HG02623 (cell line): ENCODE data around the gene CELF5.
"Not testable (repeated sequence)": the region's sequence is repeated elsewhere in the genome, so short reads cannot be mapped to it uniquely, and the experiment has no call there.

Source experiments
- ATAC-seq: cut with Tn5 transposase; IDR thresholded peaks from one replicate; pipeline ENCODE4 v1.9.1; 2021; ENCODE audit warnings: moderate library complexity; ENCODE audit not compliant: unreplicated experiment

The CELF5 gene

GRCh38 chr19:3189702-3190469, 34.6 kb upstream of the CELF5 start:
- ATAC-seq = no peak

GRCh38 chr19:3190470-3190770, 34.0 kb upstream of the CELF5 start:
- no peak for ATAC-seq

DNA sequence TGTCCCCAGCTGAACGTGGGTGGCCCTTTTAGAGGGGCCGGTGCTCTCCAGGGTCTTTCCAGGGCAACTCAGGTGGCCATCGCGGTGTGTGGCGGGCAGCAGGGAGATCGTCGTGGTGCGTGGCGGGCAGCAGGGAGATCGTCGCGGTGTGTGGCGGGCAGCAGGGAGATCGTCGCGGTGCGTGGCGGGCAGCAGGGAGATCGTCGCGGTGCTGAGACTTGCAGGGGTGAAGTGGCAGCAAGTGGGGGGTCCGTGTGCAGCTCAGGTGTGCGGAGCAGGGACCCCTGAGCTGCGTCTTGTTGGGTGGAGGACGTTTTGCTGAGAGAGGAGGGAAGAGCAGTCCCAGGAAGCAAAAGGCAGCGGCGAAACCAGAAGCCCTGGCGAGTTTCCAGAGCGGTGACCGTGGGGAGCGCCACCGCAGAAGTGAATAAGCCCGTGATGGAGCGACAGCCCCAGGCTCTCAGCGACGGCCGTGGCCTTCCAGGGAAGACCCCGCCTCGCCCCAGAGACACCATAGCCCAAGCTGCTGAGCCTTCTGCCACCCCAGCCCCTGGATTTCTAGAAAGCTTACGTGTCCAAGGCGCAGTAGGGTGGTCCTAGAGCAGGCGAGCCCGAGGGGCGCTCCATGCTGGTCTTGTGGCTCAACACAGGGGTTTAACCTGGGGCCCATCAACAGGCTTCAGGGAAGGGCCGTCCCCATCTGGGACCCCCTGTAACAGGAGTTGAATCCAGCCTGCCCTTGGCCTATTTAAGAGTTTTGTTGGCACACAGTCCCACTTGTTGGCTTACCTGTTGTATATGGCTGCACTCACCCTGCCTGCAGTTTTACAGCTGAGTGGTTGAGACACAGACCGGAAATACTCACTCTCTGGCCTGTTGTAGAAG, 33.3 kb upstream of the CELF5 start:
- ATAC-seq = no peak

DNA sequence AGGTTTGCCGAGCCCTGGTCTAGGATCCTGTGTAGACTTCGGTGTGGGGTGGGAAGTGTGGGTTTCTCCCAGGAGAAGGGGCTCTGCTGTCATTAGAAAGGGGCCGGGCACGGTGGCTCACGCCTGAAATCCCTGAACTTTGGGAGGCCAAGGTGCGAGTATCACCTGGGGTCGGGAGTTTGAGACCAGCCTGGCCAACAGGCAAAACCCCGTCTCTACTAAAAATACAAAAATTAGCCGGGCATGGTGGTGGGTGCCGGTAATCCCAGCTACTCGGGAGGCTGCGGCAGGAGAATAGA, 32.7 kb upstream of the CELF5 start:
- not testable (repeated sequence) for ATAC-seq

DNA sequence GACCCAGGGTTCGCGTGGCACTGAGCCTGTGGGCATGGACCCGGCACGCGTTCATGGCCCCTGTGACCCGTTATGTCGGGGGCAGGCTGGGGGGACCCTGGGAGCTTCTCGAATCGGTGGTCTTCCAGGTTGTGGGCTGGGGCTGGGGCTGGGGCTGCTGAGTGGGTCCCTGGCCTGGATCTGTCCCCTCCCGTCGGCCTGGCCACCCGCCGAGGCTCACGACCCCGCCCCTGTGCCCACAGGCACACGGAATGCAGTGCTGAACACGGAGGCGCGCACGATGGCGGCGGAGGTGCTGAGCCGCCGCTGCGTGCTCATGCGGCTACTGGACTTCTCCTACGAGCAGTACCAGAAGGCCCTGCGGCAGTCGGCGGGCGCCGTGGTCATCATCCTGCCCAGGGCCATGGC, 32.2 kb upstream of the CELF5 start:
- no peak for ATAC-seq

GRCh38 chr19:3192684-3193083, 31.8 kb upstream of the CELF5 start:
- ATAC-seq = no peak

DNA sequence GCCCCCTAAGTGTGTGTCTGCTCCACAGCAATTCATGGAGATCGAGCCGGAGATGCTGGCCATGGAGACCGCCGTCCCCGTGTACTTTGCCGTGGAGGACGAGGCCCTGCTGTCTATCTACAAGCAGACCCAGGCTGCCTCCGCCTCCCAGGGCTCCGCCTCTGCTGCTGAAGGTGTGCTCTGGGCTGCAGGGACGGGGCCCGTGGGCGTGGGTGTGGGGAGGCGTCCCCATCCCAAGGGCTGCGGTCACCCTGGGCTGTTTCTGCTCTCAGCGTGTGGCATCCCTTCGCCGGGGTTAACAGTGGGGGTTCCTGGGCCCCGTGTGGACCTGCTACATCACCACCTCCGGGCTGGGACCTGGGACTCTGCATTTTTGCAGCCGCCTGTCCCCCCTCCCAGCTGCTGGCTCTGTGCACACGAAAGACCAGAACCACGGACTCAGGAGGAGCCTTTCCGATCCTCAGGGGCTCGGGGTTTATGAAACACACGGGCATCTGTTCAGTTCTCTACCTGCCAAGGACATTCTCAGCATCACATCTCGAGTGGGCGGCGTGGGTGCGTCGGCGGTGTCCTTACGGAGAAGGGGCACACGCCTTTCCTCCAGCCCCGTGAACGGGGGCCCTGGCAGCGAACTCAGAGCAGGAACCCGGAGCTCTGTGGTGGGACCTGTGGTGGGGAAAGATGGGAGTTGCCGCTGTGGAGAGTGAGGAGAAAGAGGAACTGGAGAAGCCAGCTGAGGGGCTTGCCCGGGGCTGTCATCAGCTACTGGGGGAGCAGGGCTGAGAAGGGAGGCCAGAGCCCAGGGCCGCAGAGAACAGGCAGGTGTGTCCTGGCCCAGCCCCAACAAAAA, 31.0 kb upstream of the CELF5 start:
- ATAC-seq = no peak

GRCh38 chr19:3194106-3195087, 30.1 kb upstream of the CELF5 start:
- no peak for ATAC-seq

DNA sequence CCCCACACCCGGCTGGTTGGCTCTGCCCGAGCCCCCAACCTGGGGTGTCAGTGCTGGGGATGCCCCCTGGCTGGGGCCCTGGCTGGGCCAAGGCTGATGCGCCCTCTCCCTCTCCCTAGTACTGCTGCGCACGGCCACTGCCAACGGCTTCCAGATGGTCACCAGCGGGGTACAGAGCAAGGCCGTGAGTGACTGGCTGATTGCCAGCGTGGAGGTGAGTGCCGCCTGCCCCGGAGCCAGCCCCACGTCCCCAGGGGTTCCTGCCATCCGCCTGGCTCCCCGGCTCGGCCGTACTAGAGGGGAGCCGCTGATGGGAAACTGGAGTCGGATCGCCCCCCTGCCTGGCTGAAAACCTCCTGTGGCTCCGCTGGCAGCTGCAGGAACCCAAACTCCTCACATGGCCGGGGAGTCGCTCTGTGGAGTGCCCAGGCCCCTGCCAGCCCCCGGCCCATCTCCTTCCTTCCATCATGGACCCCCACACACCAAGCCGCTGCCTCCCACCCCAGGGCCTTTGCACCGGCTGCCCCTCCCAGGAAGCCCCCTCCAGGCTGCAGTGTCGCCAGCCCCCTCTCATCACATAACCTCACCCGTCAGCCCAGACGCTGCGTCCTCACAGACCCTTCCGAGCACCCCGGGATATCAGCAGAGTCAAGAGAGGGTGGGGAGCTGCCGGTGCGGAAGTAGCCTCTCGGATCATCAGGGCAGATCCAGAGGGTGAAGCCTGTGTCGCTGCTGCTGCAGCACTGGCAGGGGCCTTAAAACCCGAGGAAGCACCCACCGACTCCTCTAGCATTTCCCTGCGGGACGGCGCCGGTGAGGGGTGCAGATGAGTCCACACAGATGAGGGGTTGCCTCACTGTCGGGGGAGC, 28.2 kb upstream of the CELF5 start:
- no peak for ATAC-seq

DNA sequence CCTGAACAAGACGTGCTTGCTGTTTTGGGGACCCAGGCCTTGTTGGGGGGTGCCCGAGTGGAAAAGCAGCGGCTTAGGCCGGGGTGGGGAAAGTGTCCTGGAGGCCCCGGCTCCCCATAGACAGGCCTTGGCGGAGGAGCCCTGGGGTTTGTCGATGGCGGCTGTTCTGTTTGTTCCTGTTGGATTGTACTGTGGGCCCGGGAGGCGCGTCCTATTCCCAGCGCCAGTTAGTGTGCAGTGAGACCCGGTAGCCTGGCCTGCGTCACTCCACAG, 27.6 kb upstream of the CELF5 start:
- no peak for ATAC-seq

GRCh38 chr19:3198901-3199700, 25.4 kb upstream of the CELF5 start:
- ATAC-seq = no peak

GRCh38 chr19:3201072-3201700, 23.3 kb upstream of the CELF5 start:
- no peak for ATAC-seq

DNA sequence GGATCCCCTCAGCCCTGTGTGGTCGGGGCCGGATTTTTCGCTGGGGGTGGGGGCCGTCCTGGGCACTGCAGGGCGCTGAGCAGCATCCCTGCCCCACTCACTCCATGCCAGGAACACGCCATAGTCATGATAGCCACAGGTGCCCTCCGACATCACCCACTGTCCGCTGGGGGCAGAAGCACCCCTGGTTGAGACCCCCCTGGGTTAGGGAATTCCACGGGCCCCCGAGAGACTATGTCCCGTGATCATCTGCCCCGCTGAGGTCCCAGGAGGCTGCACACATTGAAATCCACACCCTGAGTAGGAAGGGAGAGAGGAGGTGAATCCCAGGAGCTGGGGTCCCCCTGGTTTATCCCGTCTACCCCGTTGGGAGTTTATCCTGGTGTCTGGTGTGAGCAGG, 22.6 kb upstream of the CELF5 start:
- no peak for ATAC-seq

GRCh38 chr19:3202346-3202745, 22.1 kb upstream of the CELF5 start:
- ATAC-seq = no peak

GRCh38 chr19:3202895-3203294, 21.6 kb upstream of the CELF5 start:
- ATAC-seq = not testable (repeated sequence)

- no peak for ATAC-seq
These were observed 20.4 kb upstream of the CELF5 start for GRCh38 chr19:3203805-3204645.

- ATAC-seq = no peak
These were observed 19.7 kb upstream of the CELF5 start for GRCh38 chr19:3204646-3205275.
